PC-9 (cell line): ENCODE data around the gene TP53I11. TPM values are rescaled to one million over a fixed set of nuclear protein-coding genes. Genes with fewer than 3 reads are reported as not detected.

Source experiments
- BruUV-seq: library from RNA; stranded (reverse); fragments of 400-500 nt; replicated peaks from 2 replicates; lab custom pipeline; 2021; lab: Mats Ljungman, UMichigan
- CTCF ChIA-PET: fragments of 300-600 bp; sonication (Branson Sonifier 250); formaldehyde crosslinking; loops from one replicate; lab custom pipeline; 2022; ENCODE audit warnings: antibody characterized with exemption; lab: Charles Lee
- POLR2A ChIA-PET: fragments of 300-600 bp; sonication (Branson Sonifier 250); formaldehyde crosslinking; loops from one replicate; lab custom pipeline; 2022; ENCODE audit warnings: antibody characterized with exemption; ENCODE audit not compliant: unreplicated experiment; lab: Charles Lee
- DNase-seq, 2 experiments: peaks; one replicate each; pipeline versions ENCODE4 v3.0.0 to v3.0.0-alpha.2; 2015 to 2022; ENCODE audit warnings: mixed read lengths in 1 of 2
- H2AFZ ChIP-seq: fragments of 200-600 bp; sonication (generic); 2 replicates; pipeline ENCODE4 v1.8.1; 2017; ENCODE audit warnings: antibody characterized with exemption
- H3F3A ChIP-seq: fragments of 200-600 bp; sonication (generic); 2 replicates; pipeline ENCODE4 v1.8.1; 2017; ENCODE audit warnings: antibody characterized with exemption, mild to moderate bottlenecking, low read depth; ENCODE audit not compliant: insufficient read depth
- H3K27ac ChIP-seq: fragments of 200-600 bp; sonication (generic); 2 replicates; pipeline ENCODE4 v1.6.1; 2016; ENCODE audit warnings: mixed run types
- H3K27me3 ChIP-seq: fragments of 200-600 bp; sonication (generic); 2 replicates; pipeline ENCODE4 v1.6.1; 2016; ENCODE audit warnings: low read depth, mixed run types; ENCODE audit not compliant: insufficient read depth
- H3K36me3 ChIP-seq: fragments of 200-600 bp; sonication (generic); 2 replicates; pipeline ENCODE4 v1.6.1; 2016; ENCODE audit warnings: low read depth, mixed run types
- H3K4me1 ChIP-seq: fragments of 200-600 bp; sonication (generic); replicated peaks from 2 replicates; pipeline ENCODE4 v1.6.1; 2016; ENCODE audit warnings: mixed run types; ENCODE audit not compliant: insufficient read depth
- H3K4me2 ChIP-seq: fragments of 200-600 bp; sonication (generic); 2 replicates; pipeline ENCODE4 v1.6.1; 2017; ENCODE audit warnings: mixed run types
- H3K4me3 ChIP-seq: fragments of 200-600 bp; sonication (generic); 2 replicates; pipeline ENCODE4 v1.6.1; 2016; ENCODE audit warnings: mixed run types
- H3K79me2 ChIP-seq: fragments of 200-600 bp; sonication (generic); 2 replicates; pipeline ENCODE4 v1.6.1; 2017; ENCODE audit warnings: low read depth, mixed run types
- H3K9me2 ChIP-seq: fragments of 200-600 bp; sonication (generic); 2 replicates; pipeline ENCODE4 v1.8.1; 2017; ENCODE audit warnings: mild to moderate bottlenecking; ENCODE audit not compliant: insufficient read depth
- H3K9me3 ChIP-seq: fragments of 200-600 bp; sonication (generic); 2 replicates; pipeline ENCODE4 v1.8.1; 2016; ENCODE audit warnings: low read depth; ENCODE audit not compliant: insufficient read depth
- H4K20me1 ChIP-seq: fragments of 200-600 bp; sonication (generic); 2 replicates; pipeline ENCODE4 v1.8.1; 2017; ENCODE audit not compliant: insufficient read depth
- EZH2 ChIP-seq: fragments of 200-600 bp; sonication (generic); IDR thresholded peaks from 2 replicates; pipeline ENCODE4 v1.8.0; 2017; ENCODE audit warnings: antibody characterized with exemption, low read depth
- intact Hi-C: fragments of 100-400 bp; cut with micrococcal nuclease; formaldehyde crosslinking; loops from one replicate; pipeline ENCODE4 v1.10.0; 2022; ENCODE audit not compliant: unreplicated experiment
- total RNA-seq: library from RNA; stranded (reverse); gene quantifications from 2 replicates; pipeline ENCODE4 v1.2.3, GENCODE V29; 2021
- TF ChIP-seq, protein P1 (sequence below): fragments of 200-600 bp; sonication (generic); conservative IDR thresholded peaks from 2 replicates; pipeline ENCODE4 v1.6.1; 2017; ENCODE audit warnings: mixed run types, antibody characterized with exemption, mild to moderate bottlenecking, moderate library complexity

TP53I11 gene
- total RNA-seq, 1 experiment from 2014 or later, result 0.46 TPM

DNA sequence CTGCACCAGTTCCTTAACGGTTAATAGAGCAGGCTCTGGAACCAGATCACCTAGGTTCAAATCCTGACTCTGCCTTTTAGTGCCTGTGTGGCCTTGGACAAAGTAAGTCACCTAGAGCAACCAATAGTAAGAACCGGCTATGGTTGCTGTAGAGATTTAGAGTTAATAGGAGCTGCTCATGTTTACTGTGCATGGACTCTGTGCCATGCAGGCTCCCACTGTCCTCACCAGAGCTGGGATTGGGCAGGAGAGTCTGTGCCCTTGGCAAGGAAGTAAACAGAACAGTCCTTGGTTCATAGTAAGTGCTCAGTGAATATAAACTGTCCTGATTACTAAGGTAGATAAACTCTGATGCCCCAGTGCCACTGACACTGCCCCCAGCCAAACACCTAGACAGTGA lies 1.4 kb upstream of the TP53I11 start:
- POLR2A ChIA-PET, result no interaction called here
- CTCF ChIA-PET, result no interaction called here
- no TSS peak for BruUV-seq

DNA sequence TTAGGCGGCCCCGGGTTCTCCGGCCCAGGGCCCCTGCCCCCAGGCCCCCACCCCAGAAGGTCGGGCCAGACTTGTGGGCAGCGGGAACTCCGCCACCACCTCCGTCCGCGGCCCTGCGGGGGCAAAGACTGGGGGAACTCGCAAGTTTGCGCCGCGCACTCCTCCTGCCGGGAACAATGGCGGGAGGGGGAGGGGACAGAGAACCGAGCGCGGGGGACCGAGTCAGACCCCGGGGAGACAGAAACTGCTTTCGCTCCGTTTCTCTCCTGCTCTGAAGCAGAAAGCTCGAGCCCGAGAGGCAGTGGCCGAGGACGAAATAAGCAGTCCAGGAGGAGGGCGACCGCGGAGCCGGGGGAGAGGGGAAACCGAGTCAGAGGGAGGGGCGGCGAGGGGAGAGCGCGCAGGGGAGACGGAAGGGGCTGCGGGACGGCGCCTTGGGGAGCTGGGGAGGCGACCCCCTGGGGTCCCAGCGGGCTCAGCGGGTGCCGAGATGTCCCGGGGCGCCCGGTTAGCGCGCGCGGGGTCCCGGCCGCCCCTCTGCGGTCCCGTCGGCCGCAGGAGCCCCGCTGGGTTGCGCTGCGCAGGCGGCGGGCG lies 555 bp downstream of the TP53I11 start:
- DNase-seq, result no peak
- POLR2A ChIA-PET, result no interaction called here
- CTCF ChIA-PET, result interaction anchor here (0.7 kb wide), 1 partner anchor 821 kb away, joined by 3 read pairs; no protein-coding TSS in a partner anchor
- Histone ChIP-seq H3K79me2 (no peaks in the 10 kb centered on the region), H3K4me1 (peaks cover 6% of the 10 kb centered on the region), H3F3A (no peaks in the 10 kb centered on the region), H3K36me3 (no peaks in the 10 kb centered on the region), H3K4me3 (no peak overlapping the region), H3K27me3 (no peaks in the 10 kb centered on the region), H2AFZ (no peak overlapping the region), H3K4me2 (no peak overlapping the region), H3K27ac (no peak overlapping the region), H3K9me2 (no peaks in the 10 kb centered on the region), H4K20me1 (no peaks in the 10 kb centered on the region; the same call in 1 of the 2 replicates), H3K9me3 (no peaks in the 10 kb centered on the region)
- TF ChIP-seq, protein P1, sequence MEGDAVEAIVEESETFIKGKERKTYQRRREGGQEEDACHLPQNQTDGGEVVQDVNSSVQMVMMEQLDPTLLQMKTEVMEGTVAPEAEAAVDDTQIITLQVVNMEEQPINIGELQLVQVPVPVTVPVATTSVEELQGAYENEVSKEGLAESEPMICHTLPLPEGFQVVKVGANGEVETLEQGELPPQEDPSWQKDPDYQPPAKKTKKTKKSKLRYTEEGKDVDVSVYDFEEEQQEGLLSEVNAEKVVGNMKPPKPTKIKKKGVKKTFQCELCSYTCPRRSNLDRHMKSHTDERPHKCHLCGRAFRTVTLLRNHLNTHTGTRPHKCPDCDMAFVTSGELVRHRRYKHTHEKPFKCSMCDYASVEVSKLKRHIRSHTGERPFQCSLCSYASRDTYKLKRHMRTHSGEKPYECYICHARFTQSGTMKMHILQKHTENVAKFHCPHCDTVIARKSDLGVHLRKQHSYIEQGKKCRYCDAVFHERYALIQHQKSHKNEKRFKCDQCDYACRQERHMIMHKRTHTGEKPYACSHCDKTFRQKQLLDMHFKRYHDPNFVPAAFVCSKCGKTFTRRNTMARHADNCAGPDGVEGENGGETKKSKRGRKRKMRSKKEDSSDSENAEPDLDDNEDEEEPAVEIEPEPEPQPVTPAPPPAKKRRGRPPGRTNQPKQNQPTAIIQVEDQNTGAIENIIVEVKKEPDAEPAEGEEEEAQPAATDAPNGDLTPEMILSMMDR, result no peak
- TF ChIP-seq EZH2, result no peak
- BruUV-seq, result no TSS peak
- intact Hi-C loops, result no loop called here

More for the DNA sequence above, 1.4 kb upstream of the TP53I11 start:
- no peak overlapping the region for H2AFZ ChIP-seq
- H4K20me1 ChIP-seq, result no peaks in the 10 kb centered on the region
- TF ChIP-seq, protein P1, result no peak
- TF ChIP-seq EZH2, result no peak
- H3K79me2 ChIP-seq, result no peaks in the 10 kb centered on the region
- no peak overlapping the region for H3K4me2 ChIP-seq
- no peaks in the 10 kb centered on the region for H3K36me3 ChIP-seq
- H3K4me1 ChIP-seq, result peaks cover 9% of the 10 kb centered on the region
- no peaks in the 10 kb centered on the region for H3K9me3 ChIP-seq
- H3K27me3 ChIP-seq, result no peaks in the 10 kb centered on the region
- no peak overlapping the region for H3K4me3 ChIP-seq
- intact Hi-C loops, result no loop called here
- H3F3A ChIP-seq, result no peaks in the 10 kb centered on the region
- H3K9me2 ChIP-seq, result no peaks in the 10 kb centered on the region
- no peak overlapping the region for H3K27ac ChIP-seq
- no peak for DNase-seq

DNA sequence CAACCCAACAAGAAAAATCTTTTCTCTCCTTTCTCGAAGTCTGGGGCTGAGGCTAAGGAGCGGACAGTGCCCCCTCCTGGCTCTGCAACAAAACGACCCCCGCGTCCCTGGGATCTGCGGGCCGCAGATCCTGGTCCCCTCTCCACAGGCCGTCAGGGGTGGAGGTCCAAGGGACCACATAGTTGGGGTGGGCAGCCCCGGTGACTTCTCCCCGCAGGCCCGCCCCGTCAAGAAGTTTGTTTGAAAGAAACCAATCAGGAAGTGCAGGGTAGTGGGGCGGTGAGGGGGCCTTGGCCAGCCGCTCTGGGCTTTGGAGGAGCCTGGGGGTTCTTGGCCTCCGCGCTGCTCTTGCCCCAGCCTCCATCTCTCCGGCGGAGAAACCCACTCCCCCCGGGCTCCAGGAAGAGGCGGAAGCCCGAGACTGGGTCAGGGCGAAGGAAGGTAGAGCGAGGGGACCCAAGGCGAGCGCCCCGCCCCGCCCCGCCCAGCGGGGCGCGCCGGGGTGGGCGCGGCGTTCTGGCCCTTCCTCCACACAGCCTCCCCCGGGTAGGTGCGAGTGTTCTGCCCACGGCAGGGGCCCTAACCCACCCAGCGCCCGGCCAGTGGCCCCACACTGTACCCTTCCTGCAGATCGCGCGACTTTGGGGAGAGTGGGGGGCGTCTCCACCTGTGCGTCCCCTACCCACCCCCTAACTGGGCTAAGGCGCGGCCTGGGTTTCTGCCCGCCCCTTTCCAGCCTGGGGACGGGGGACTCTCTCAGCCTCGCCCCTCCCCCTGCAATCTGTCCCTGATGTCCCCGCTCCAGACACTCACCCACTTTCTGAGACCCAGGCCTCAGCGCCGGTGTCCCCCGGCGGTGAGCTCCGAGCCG lies 1.3 kb downstream of the TP53I11 start:
- H3K27ac ChIP-seq, result no peak overlapping the region
- no TSS peak for BruUV-seq
- ChIA-PET CTCF (interaction anchor here (0.7 kb wide), 1 partner anchor 822 kb away, joined by 3 read pairs; no protein-coding TSS in a partner anchor), POLR2A (no interaction called here)
- no peaks in the 10 kb centered on the region; the same call in 1 of the 2 replicates for H4K20me1 ChIP-seq
- H3K27me3 ChIP-seq, result no peaks in the 10 kb centered on the region
- no peaks in the 10 kb centered on the region for H3K4me1 ChIP-seq
- H3K4me2 ChIP-seq, result no peak overlapping the region
- H3K4me3 ChIP-seq, result no peak overlapping the region
- no peaks in the 10 kb centered on the region for H3F3A ChIP-seq
- H3K36me3 ChIP-seq, result no peaks in the 10 kb centered on the region
- H3K79me2 ChIP-seq, result no peaks in the 10 kb centered on the region
- no peaks in the 10 kb centered on the region for H3K9me3 ChIP-seq
- no peak overlapping the region for H2AFZ ChIP-seq
- no peaks in the 10 kb centered on the region for H3K9me2 ChIP-seq
- TF ChIP-seq, protein P1, result peak; percentile 41; the same call in 1 of the 2 replicates
- no peak for TF ChIP-seq EZH2
- no peak for DNase-seq
- intact Hi-C loops, result no loop called here
